ENCODE measurements around the gene PACRG. TPM values are rescaled to one million over a fixed set of nuclear protein-coding genes. Genes with fewer than 3 reads are reported as not detected.

PACRG gene
- total and polyA plus RNA-seq, 2 of the 13 experiments (the other 11 are each of a cell fraction or from before 2014, with no cell fraction given), result 0.13 TPM; not detected in 1

DNA sequence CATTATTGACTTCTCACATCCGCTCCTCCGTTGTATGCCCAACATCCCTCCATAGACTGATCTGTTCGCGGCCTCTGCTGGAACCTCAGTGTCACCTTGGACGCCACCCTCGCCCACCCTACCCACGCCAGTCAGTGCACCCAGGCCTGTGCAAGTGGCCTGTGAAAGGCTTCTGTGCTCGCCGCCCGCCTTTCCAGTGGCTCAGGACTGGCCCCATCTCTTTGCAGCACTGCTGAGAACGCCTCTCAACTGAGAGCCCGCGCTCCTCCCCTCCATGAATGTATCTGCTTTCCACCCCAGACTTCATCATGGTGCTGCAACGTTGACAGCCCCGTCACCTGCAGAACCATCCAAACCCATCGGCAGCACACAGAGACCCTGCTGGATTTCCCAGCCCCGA is 459.4 kb downstream of the PACRG start (continued):
- TF ChIP-seq, protein P1, sequence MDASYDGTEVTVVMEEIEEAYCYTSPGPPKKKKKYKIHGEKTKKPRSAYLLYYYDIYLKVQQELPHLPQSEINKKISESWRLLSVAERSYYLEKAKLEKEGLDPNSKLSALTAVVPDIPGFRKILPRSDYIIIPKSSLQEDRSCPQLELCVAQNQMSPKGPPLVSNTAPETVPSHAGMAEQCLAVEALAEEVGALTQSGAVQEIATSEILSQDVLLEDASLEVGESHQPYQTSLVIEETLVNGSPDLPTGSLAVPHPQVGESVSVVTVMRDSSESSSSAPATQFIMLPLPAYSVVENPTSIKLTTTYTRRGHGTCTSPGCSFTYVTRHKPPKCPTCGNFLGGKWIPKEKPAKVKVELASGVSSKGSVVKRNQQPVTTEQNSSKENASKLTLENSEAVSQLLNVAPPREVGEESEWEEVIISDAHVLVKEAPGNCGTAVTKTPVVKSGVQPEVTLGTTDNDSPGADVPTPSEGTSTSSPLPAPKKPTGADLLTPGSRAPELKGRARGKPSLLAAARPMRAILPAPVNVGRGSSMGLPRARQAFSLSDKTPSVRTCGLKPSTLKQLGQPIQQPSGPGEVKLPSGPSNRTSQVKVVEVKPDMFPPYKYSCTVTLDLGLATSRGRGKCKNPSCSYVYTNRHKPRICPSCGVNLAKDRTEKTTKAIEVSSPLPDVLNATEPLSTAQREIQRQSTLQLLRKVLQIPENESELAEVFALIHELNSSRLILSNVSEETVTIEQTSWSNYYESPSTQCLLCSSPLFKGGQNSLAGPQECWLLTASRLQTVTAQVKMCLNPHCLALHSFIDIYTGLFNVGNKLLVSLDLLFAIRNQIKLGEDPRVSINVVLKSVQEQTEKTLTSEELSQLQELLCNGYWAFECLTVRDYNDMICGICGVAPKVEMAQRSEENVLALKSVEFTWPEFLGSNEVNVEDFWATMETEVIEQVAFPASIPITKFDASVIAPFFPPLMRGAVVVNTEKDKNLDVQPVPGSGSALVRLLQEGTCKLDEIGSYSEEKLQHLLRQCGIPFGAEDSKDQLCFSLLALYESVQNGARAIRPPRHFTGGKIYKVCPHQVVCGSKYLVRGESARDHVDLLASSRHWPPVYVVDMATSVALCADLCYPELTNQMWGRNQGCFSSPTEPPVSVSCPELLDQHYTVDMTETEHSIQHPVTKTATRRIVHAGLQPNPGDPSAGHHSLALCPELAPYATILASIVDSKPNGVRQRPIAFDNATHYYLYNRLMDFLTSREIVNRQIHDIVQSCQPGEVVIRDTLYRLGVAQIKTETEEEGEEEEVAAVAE (CRISPR knock-in tag; IDR thresholded peaks at IDR 0.05; ENCODE audit: borderline replicate concordance), result no peak
- TF ChIP-seq SSRP1 (CRISPR knock-in tag; IDR thresholded peaks at IDR 0.05), result no peak
- TF ChIP-seq ZNF414 (CRISPR knock-in tag; IDR thresholded peaks at IDR 0.05), result no peak
- no peak for TF ChIP-seq USF2 (IDR thresholded peaks at IDR 0.05; ENCODE audit: low read depth, low read length)
- no peak for TF ChIP-seq USF2 (CRISPR knock-in tag; IDR thresholded peaks at IDR 0.05; ENCODE audit: borderline replicate concordance)
- TF ChIP-seq ZNF709 (CRISPR knock-in tag; IDR thresholded peaks at IDR 0.05), result no peak
